Measurements from ENCODE around the gene CDS1. TPM values are rescaled to one million over a fixed set of nuclear protein-coding genes. Genes with fewer than 3 reads are reported as not detected.

The CDS1 gene
- polyA plus RNA-seq, 12 donors: 0.21 to 25.2 (median 0.45) TPM; not detected in 1

Other genes starting within 250 kb of the CDS1 start
- gene NKX6-1, start 83.8 kb upstream of the CDS1 start, polyA plus RNA-seq (ENCODE audit: insufficient read length in 12 of 12): not detected

Measured in muscle of arm (tissue), 12 donors.